ENCODE results near the gene TRIM8.
"Not testable (repeated sequence)": the region's sequence is repeated elsewhere in the genome, so short reads cannot be mapped to it uniquely, and the experiment has no call there.

The TRIM8 gene

DNA sequence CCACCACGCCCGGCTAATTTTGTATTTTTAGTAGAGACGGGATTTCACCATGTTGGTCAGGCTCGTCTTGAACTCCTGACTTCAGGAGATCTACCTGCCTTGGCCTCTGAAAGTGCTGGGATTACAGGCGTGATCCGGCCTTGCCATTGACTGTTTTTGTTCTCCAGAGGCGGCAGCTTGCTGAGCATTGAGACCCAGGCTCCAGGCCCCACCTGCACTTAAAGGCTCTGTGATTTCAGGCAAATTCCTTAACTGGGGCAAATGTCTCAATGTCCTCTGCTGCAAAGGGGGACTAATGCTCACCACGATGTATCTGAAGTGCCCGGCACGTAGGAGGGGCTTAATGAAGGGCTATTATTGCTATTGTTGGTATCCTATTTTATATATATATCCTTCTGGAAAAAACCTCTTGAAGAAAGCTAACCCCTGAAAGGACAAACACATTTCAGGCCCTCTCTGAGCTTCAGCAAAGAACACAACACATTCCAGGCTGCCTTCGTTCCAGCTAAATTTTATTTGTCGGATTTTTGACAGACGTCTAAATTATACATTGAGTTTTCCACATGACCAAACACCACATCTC, 29.0 kb downstream of the TRIM8 start:
- no peak for DNase-seq

DNA sequence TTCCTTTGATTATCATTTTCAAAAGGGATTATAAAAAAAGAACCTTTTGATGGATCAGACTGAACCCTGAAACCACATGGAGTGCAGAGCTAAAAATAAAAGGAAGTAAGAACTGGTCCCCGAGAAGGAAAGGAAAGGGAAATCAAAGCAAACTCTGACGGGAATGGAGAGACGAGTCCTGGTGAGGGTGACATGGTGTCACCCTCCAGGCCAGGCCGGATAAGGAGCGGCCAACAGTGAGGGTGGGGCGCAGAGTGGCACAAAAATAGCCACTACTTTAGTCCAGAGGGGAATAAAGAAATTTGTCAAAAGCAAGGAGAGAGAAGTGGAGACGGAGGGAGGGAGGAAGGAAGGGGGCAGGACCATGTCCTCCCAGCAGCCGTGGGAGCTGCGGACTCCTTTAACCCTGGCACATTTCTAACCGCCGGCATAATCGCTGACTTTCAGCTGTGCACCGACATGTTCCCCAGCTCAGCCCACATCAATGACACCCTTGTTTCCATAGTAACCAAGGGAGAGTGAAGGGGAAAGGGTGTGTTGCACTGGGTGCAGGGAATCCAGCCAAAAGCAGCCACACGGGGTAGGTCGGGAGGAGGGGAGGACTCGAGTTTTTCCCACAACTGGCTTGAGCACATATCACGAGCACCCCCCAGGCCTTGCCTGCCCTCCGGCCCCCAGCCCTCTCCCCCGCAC, 29.7 kb downstream of the TRIM8 start:
- peak; percentile 76 to 77 for DNase-seq

GRCh38 chr10:102674566-102674965, 30.3 kb downstream of the TRIM8 start:
- DNase-seq, result no peak

GRCh38 chr10:102675011-102675665, 30.9 kb downstream of the TRIM8 start:
- no peak for DNase-seq

- DNase-seq, result no peak
These were observed 31.6 kb downstream of the TRIM8 start for GRCh38 chr10:102675666-102676533.

DNA sequence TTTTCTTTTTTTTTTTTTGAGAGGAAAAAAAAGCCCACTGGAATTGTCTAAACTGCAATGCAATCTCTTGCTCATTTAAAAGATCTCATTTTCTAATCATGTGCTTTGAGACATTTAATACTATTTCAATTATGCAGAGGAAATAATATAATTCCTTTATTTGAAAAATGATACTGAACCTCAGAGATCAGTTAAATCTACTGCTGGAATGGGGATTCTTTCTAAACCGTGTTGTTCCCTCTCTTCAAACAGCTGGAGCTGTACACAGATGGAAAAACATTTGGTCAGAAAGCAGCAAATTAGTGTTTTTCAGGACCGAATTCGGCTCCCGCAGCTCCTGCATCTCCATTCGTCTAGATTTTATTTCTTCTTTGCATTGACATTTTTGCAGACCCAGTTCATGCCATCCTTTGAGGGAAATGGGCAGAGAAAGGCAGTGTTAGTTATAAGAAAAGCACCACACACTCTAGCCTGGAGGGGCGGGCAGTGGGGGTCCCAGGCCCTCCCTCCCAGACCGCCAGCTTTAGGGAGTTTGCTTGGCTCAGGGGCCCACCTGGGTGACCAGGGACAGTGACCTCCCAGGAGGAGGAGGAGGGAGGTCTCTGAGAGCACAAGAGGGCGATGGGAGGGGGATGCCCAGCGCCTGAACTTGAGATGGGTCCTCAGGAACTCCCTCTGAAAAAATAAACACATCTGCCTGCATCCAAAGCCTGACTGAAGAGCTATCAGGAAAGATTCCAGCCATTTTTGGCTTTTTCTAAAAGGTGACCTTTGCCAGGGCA, 32.4 kb downstream of the TRIM8 start:
- no peak for DNase-seq

GRCh38 chr10:102677331-102678067, 33.2 kb downstream of the TRIM8 start:
- DNase-seq, result no peak

- no peak for DNase-seq
These were observed 33.8 kb downstream of the TRIM8 start for GRCh38 chr10:102678068-102678400.

DNA sequence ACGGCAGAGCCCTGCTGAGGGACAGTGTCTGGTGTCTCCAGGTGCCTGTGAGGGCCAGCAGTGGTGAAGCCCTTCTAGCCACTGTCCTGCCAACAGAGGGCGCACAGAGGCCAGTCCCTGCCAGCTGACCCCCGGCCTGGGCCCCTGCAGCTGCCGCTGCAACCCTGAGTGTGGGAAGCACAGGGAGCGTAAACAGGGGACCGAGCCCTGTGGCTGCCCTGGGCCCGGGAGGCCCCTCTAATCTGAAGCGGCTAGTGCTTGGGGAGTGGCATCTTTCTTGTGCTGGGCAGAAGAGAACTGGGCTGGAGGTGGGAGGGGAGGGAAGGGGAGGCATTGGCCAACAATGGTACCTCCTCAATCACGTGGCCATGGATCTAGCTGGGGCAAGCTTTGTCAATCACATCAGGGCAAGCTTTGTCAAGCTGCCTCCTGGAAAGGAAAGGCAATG, 34.6 kb downstream of the TRIM8 start:
- DNase-seq, result peak; percentile 89 to 90

- DNase-seq, result no peak
These were observed 35.3 kb downstream of the TRIM8 start for GRCh38 chr10:102679596-102679995.

DNA sequence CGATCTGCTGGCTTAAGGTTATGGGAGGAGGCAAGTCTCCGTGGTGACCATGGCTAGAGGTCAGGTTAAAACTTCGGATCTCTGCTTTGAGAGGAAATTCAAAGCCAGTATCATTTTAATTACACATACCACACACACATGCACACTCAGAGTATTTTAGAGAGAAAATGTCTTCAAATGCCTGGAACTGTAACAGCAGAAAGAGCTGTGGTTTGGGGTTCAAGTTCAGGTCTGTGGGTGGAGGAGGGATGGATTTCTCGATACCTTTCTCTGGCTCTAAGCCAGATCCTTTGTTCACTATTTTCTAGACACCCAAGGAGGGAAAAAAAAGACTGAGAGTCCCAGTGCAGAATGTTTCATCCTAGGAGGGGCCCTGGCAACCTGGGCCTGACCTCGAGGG, 37.4 kb downstream of the TRIM8 start:
- no peak for DNase-seq

DNA sequence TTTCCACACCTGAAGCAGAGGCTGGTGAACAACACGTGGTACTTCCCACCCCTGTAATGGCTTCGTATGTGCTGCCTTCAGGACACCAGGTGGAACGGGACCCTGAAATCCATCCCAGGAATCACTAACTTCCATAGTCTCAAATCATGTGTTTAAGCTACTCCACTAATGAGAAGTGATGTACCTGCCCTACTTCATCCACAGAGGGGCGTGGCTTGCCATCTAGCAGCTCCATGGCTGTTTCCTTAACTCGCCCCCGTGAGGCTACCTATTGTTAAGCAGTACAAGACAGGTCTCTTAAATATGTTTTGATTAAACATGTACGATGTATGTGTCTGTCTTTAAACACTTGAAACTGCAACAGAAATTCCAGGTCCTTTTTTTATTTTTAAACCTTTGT, 38.1 kb downstream of the TRIM8 start:
- DNase-seq, result no peak

- DNase-seq, result no peak
These were observed 38.7 kb downstream of the TRIM8 start for GRCh38 chr10:102682981-102683380.

- no peak for DNase-seq
These were observed 39.5 kb downstream of the TRIM8 start for GRCh38 chr10:102683736-102684135.

GRCh38 chr10:102691285-102692066, 47.2 kb downstream of the TRIM8 start:
- DNase-seq, result no peak

DNA sequence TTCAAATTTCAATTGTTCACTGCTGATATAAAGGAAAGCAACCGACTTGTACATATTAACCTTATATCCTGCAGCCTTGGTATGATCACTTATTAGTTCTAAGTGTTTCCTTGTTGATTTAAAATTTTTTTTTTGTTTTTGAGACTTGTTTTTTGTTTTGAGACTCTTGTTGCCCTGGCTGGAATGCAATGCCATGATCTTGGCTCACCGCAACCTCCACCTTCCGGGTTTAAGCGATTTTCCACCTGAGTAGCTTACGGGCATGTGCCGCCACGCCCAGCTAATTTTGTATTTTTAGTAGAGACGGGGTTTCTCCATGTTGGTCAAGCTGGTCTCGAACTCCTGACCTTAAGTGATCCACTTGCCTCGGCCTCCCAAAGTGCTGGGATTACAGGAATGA, 51.1 kb downstream of the TRIM8 start:
- DNase-seq, result not testable (repeated sequence)

DNA sequence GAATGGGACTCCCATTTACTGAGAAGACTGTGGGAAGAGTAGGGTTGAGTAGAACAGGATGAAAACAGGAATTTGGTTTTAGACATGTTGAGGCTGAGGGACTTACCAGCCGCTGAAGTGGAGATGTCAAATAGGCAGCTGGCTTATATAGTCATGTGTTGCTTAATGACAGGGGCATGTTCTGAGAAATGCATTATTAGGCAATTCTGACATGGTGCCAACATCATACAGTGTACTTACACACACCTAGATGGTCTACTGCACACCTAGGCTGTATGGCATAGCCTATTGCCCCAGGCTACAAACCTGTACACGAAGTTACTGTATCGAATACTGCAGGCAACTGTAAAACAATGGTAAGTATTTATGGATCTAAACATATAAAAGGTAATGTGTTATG, 52.5 kb downstream of the TRIM8 start:
- no peak for DNase-seq

- DNase-seq, result no peak
These were observed 54.6 kb downstream of the TRIM8 start for GRCh38 chr10:102698894-102699293.

- no peak for DNase-seq
These were observed 57.0 kb downstream of the TRIM8 start for GRCh38 chr10:102701272-102701671.

DNA sequence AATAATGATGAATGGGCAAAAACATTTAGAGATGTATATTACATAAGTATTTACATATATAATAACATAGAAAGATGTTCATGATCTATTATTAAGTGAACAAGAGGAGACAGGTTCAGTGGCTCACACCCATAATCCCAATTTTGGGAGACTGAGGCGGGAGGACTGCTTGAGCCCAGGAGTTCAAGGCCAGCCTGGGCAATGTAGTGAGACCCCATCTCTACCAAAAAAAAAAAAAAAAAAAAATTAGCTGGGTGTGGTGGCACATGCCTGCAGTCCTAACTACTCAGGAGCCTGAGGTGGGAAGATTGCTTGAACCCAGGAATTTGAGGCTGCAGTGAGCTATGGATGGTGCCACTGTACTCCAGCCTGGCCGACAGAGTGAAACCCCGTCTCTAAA, 57.5 kb downstream of the TRIM8 start:
- no peak for DNase-seq

- no peak for DNase-seq
These were observed 58.5 kb downstream of the TRIM8 start for GRCh38 chr10:102702742-102703141.

All from SHP77 (cell line).